ENCODE measurements around the gene SCAPER.

DNA sequence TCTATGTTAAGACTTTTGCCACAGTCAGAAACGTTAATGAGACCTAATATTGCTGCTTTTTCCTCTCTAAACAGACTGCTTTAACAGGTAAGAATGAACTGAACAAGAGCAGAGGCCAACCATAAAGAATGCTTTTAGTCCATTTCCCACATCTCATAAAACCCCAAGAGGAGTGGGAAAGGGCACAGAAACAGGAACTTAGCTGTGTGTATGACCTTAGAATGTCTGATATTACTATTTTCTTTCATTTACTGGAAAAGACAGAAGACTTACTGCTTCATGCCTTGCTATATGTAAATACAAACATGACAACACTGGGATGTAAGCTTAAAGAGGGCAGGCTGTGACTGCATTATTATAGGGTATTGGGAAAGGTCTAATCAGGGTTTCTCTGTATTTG lies 453.6 kb downstream of the SCAPER start:
- TF ChIP-seq CTCF (IDR thresholded peaks at IDR 0.05) (no peak), EZH2 (IDR thresholded peaks at IDR 0.05; ENCODE audit: borderline replicate concordance, insufficient read depth, low read depth, low read length, poor library complexity, severe bottlenecking) (no peak)
